Body of pancreas (tissue), 4 donors: ENCODE measurements around the gene CRX.

Experiments used
- POLR2A ChIP-seq, 3 donors: fragments of 450-650 bp; IDR thresholded peaks; one replicate each; pipeline ENCODE4 v1.6.1; 2016; ENCODE audit warnings: antibody characterized with exemption in 3 of 3, mild to moderate bottlenecking in 2 of 3
- TF ChIP-seq, protein P1 (sequence below), 7 experiments: fragments of 450-650 bp in 4 of 7; fragments of 200-600 bp in 3 of 7; sonication (generic) in 3 of 7; IDR thresholded peaks; one replicate each; pipeline ENCODE4 v1.5.1; 2016 to 2019; ENCODE audit warnings: antibody characterized with exemption in 7 of 7

DNA sequence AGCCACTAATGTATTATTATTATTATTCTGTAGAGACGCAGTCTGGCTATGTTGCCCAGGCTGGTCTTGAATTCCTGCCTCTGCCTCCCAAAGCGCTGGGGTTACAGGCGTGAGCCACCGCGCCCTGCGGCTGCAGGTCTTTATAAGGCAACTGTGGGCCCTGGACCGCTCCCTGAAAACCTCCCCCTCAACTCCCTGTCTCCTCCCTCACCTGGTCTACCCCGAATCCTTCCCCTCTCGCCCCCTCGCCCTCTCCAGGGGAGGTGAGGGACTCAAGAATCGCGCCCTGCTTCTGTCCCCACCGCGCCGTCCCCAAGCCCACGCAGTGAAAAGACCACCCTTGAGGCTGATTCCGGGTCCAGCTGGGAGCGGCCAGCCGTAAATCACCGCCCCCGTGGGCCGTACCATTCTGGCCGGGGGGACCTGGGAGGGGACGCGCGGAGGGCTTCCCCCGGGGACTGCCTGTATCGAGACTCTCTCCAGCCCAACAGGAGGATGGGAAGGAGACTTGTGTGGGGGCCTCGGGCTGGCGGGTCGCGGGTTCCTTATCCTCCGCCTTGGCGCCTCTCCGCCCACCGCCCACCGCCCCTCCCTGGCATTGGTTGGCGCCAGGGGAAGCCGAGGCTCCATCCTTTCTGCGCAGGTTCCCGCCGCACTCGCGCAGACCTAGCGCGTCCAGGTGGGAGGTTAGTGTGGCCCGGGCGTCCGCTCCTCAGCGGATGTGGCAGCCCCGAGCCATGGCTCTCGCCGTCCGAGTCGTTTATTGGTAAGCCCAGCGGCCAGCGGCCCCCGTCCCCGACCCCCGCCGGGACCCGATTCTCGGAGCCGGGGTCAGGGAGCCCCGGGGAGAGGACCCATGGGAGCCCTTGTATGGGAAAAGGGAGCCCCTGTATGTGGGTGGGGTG is 43.4 kb upstream of the CRX start, which contains the start of gene SELENOW:
- TF ChIP-seq, protein P1, sequence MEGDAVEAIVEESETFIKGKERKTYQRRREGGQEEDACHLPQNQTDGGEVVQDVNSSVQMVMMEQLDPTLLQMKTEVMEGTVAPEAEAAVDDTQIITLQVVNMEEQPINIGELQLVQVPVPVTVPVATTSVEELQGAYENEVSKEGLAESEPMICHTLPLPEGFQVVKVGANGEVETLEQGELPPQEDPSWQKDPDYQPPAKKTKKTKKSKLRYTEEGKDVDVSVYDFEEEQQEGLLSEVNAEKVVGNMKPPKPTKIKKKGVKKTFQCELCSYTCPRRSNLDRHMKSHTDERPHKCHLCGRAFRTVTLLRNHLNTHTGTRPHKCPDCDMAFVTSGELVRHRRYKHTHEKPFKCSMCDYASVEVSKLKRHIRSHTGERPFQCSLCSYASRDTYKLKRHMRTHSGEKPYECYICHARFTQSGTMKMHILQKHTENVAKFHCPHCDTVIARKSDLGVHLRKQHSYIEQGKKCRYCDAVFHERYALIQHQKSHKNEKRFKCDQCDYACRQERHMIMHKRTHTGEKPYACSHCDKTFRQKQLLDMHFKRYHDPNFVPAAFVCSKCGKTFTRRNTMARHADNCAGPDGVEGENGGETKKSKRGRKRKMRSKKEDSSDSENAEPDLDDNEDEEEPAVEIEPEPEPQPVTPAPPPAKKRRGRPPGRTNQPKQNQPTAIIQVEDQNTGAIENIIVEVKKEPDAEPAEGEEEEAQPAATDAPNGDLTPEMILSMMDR (IDR thresholded peaks at IDR 0.05) = peak in 1 of 7 experiments; percentile 1
- peak; percentile 90 to 96 (median 95) for TF ChIP-seq POLR2A (IDR thresholded peaks at IDR 0.05)
